Thoracic aorta (tissue), 2 donors: ENCODE measurements around the gene FCN3. TPM values are rescaled to one million over a fixed set of nuclear protein-coding genes. Genes with fewer than 3 reads are reported as not detected.
A peak's percentile ranks its signal among the peaks of the same experiment; 100 is the strongest.

Experiments used
- ATAC-seq: fragments of 150-250 bp; one replicate; pipeline ENCODE4 v1.8.0; 2017; ENCODE audit warnings: low read depth; ENCODE audit not compliant: insufficient number of reproducible peaks, low FRiP score
- DNase-seq: peaks from one replicate; pipeline ENCODE4 v3.0.0-alpha.2; 2020; ENCODE audit warnings: low spot score
- H3K27ac ChIP-seq, 2 donors: fragments of 200-600 bp; sonication (generic); 1 replicate in 1 of 2; 2 replicates in 1 of 2; pipeline ENCODE4 v1.5.1; 2016; ENCODE audit warnings: mild to moderate bottlenecking in 2 of 2, moderate library complexity in 2 of 2
- H3K27me3 ChIP-seq: fragments of 200-600 bp; sonication (generic); replicated peaks from 2 replicates; pipeline ENCODE4 v1.6.0; 2016; ENCODE audit warnings: mild to moderate bottlenecking; ENCODE audit not compliant: insufficient read depth
- H3K36me3 ChIP-seq: fragments of 200-600 bp; sonication (generic); one replicate; pipeline ENCODE4 v1.5.1; 2016
- H3K4me1 ChIP-seq, 2 donors: fragments of 200-600 bp; sonication (generic); 1 replicate in 1 of 2; 2 replicates in 1 of 2; pipeline versions ENCODE4 v1.5.1 to v1.6.0; 2016; ENCODE audit warnings: low read depth in 2 of 2, mild to moderate bottlenecking in 1 of 2; ENCODE audit not compliant: control insufficient read depth in 1 of 2
- H3K4me3 ChIP-seq: fragments of 200-600 bp; sonication (generic); 2 replicates; pipeline ENCODE4 v1.5.1; 2016; ENCODE audit warnings: mild to moderate bottlenecking
- H3K9me3 ChIP-seq: fragments of 200-600 bp; sonication (generic); 2 replicates; pipeline ENCODE4 v1.5.1; 2016
- CTCF ChIP-seq: fragments of 200-600 bp; sonication (generic); IDR thresholded peaks from one replicate; pipeline ENCODE4 v1.5.1; 2019; ENCODE audit warnings: antibody characterized with exemption
- total RNA-seq, 2 donors: library from RNA; depleted of rRNA; stranded (reverse); fragments of >200 nt; gene quantifications; one replicate each; pipeline versions ENCODE4 v1.1.0 to v1.2.3, GENCODE V29; 2016

Gene FCN3
- total RNA-seq, 2 donors from 2014 or later, result 3.5 to 4.5 TPM

GRCh38 chr1:27367160-27367650 is 7.4 kb downstream of the FCN3 start:
- Histone ChIP-seq H3K4me1 (peaks cover 16 to 39% of the 10 kb centered on the region in 2 donors), H3K9me3 (no peaks in the 10 kb centered on the region), H3K36me3 (peaks cover 22% of the 10 kb centered on the region), H3K4me3 (peak overlapping the region; percentile 80), H3K27me3 (no peaks in the 10 kb centered on the region), H3K27ac (peak overlapping the region; percentile 96 to 99)
- DNase-seq (no peak), ATAC-seq (no peak)
- no peak for TF ChIP-seq CTCF

GRCh38 chr1:27366411-27367159 is 8.0 kb downstream of the FCN3 start, which contains the start of gene MAP3K6:
TSS of gene MAP3K6 (minus strand) at chr1:27366961. CDS start at chr1:27366597, 364 bp downstream.
- peak; percentile 51 for ATAC-seq
- Histone ChIP-seq H3K4me1 (peaks cover 16 to 39% of the 10 kb centered on the region in 2 donors), H3K27ac (peak within 1 kb of the TSS; percentile 96 to 99), H3K4me3 (peak within 1 kb of the TSS; percentile 80), H3K36me3 (peaks cover 29% of the 10 kb centered on the region), H3K27me3 (no peaks in the 10 kb centered on the region), H3K9me3 (no peaks in the 10 kb centered on the region)
- DNase-seq, result peak; percentile 79
- no peak for TF ChIP-seq CTCF

- peaks cover 16 to 39% of the 10 kb centered on the region in 2 donors for H3K4me1 ChIP-seq
- peak; percentile 56 for DNase-seq
- H3K4me3 ChIP-seq, result peak overlapping the region; percentile 80
- H3K27ac ChIP-seq, result peak overlapping the region; percentile 96 to 99
- peak; percentile 45 for ATAC-seq
- no peaks in the 10 kb centered on the region for H3K27me3 ChIP-seq
- H3K36me3 ChIP-seq, result peaks cover 34% of the 10 kb centered on the region
- no peaks in the 10 kb centered on the region for H3K9me3 ChIP-seq
- TF ChIP-seq CTCF, result no peak
Observed at GRCh38 chr1:27366113-27366410, 8.6 kb downstream of the FCN3 start.

- peak; percentile 74 for ATAC-seq
- peaks cover 38% of the 10 kb centered on the region for H3K36me3 ChIP-seq
- H3K4me1 ChIP-seq, result peaks cover 16 to 39% of the 10 kb centered on the region in 2 donors
- H3K4me3 ChIP-seq, result peak overlapping the region; percentile 80
- H3K27me3 ChIP-seq, result no peaks in the 10 kb centered on the region
- H3K27ac ChIP-seq, result peak overlapping the region; percentile 96 to 99
- H3K9me3 ChIP-seq, result no peaks in the 10 kb centered on the region
- DNase-seq, result peak; percentile 83
- TF ChIP-seq CTCF, result no peak
Observed at GRCh38 chr1:27365372-27366112, 9.1 kb downstream of the FCN3 start.

- TF ChIP-seq CTCF, result no peak
- DNase-seq (no peak), ATAC-seq (no peak)
- peak overlapping the region; percentile 80 for H3K4me3 ChIP-seq
- H3K27me3 ChIP-seq, result no peaks in the 10 kb centered on the region
- H3K4me1 ChIP-seq, result peaks cover 16 to 39% of the 10 kb centered on the region in 2 donors
- no peaks in the 10 kb centered on the region for H3K9me3 ChIP-seq
- peak overlapping the region; percentile 96 to 99 for H3K27ac ChIP-seq
- peaks cover 41% of the 10 kb centered on the region for H3K36me3 ChIP-seq
Observed at GRCh38 chr1:27364696-27365371, 9.8 kb downstream of the FCN3 start.
